Liver (tissue), 3 donors: ENCODE results near the gene C12orf75.

ENCODE experiments used
- SP1 ChIP-seq: IDR thresholded peaks from 2 replicates; pipeline ENCODE4 v1.6.1; 2018; ENCODE audit warnings: antibody characterized with exemption, mild to moderate bottlenecking
- TAF1 ChIP-seq: conservative IDR thresholded peaks from 2 replicates; pipeline ENCODE4 v1.6.1; 2016; ENCODE audit warnings: antibody characterized with exemption, mild to moderate bottlenecking
- TF ChIP-seq, protein P1 (sequence below): fragments of 150-350 bp; IDR thresholded peaks from 2 replicates; pipeline ENCODE4 v1.5.1; 2017; ENCODE audit warnings: improper control_type of control experiment, low read depth, low read length; ENCODE audit not compliant: missing input control
- donor health status: healthy.
- donor health status: healthy.

DNA sequence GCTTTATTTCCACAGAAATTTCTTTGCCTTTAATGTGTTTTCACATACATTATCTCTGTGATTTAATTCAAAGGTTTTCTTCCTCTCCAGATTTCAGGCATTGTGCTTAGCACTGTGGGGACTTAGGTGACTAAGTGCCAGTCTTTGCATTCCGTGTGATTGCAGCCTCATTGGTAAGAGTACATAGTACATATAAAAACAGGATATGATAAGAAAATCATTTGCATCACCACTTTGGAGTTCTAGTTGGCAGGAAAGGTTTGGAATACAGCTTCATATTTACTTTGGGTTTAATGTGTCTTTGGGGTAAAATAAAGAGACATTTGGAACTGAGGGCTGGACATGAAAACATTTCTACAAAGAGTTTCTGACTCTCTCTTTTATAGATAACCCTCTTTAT, 37.8 kb upstream of the C12orf75 start:
- TF ChIP-seq, protein P1, sequence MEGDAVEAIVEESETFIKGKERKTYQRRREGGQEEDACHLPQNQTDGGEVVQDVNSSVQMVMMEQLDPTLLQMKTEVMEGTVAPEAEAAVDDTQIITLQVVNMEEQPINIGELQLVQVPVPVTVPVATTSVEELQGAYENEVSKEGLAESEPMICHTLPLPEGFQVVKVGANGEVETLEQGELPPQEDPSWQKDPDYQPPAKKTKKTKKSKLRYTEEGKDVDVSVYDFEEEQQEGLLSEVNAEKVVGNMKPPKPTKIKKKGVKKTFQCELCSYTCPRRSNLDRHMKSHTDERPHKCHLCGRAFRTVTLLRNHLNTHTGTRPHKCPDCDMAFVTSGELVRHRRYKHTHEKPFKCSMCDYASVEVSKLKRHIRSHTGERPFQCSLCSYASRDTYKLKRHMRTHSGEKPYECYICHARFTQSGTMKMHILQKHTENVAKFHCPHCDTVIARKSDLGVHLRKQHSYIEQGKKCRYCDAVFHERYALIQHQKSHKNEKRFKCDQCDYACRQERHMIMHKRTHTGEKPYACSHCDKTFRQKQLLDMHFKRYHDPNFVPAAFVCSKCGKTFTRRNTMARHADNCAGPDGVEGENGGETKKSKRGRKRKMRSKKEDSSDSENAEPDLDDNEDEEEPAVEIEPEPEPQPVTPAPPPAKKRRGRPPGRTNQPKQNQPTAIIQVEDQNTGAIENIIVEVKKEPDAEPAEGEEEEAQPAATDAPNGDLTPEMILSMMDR = no peak
- TF ChIP-seq TAF1 (no peak), SP1 (no peak)
